A549 (cell line): ENCODE data around the gene TATDN3. TPM values are rescaled to one million over a fixed set of nuclear protein-coding genes. Genes with fewer than 3 reads are reported as not detected.

Experiments used
- ATAC-seq, 2 experiments: fragments of 200-7000 bp in 1 of 2; fragments of >200 bp in 1 of 2; cut with Nextera tagmentation in 1 of 2; cut with Tn5 transposase in 1 of 2; 3 replicates each; pipeline versions ENCODE4 v1.8.0 to v1.9.1; 2018 to 2020; ENCODE audit warnings: mild to moderate bottlenecking in 1 of 2, moderate library complexity in 1 of 2
- CTCF ChIA-PET: fragments of 300-600 bp; sonication (Branson Sonifier 250); formaldehyde crosslinking; extraction: SDS; loops from one replicate; lab custom pipeline; 2021; ENCODE audit warnings: antibody characterized with exemption, inconsistent platforms; lab: Yijun Ruan, JAX
- POLR2A ChIA-PET: fragments of 350-600 bp; formaldehyde crosslinking; extraction: SDS; loops from one replicate; lab custom pipeline; 2021; ENCODE audit warnings: antibody characterized with exemption, inconsistent platforms; lab: Yijun Ruan, JAX
- DNase-seq, 2 experiments: peaks; one replicate each; pipeline versions ENCODE4 v3.0.0 to v3.0.0-alpha.2; 2011 to 2016; ENCODE audit warnings: low read depth in 1 of 2, low spot score in 1 of 2
- FAIRE-seq: peaks from 2 replicates; lab custom pipeline; 2011; peaks lifted over from hg19 to GRCh38; lab: Jason Lieb, UNC
- H3K27ac ChIP-seq, 2 experiments: fragments of >200 bp; sonication (Bioruptor Twin); formaldehyde crosslinking; 3 replicates each; pipeline ENCODE4 v1.5.1; 2016 to 2017
- H3K4me1 ChIP-seq: fragments of >200 bp; sonication (Bioruptor Twin); formaldehyde crosslinking; 3 replicates; pipeline ENCODE4 v1.6.1; 2016
- H3K4me2 ChIP-seq: fragments of >200 bp; sonication (Bioruptor Twin); formaldehyde crosslinking; 3 replicates; pipeline ENCODE4 v1.6.1; 2016
- H3K4me3 ChIP-seq: fragments of >200 bp; sonication (Bioruptor Twin); formaldehyde crosslinking; 3 replicates; pipeline ENCODE4 v1.5.1; 2016
- H3K9me3 ChIP-seq: fragments of >200 bp; sonication (Bioruptor Twin); formaldehyde crosslinking; 3 replicates; pipeline ENCODE4 v1.6.1; 2016
- BHLHE40 ChIP-seq: IDR thresholded peaks from 2 replicates; pipeline ENCODE4 v1.6.1; 2012; ENCODE audit warnings: low read depth, low read length, inconsistent platforms
- CEBPB ChIP-seq, 2 experiments: fragments of >200 bp in 1 of 2; sonication (Bioruptor Twin) in 1 of 2; formaldehyde crosslinking in 1 of 2; IDR thresholded peaks; 2 replicates each; pipeline ENCODE4 v1.6.1; 2012 to 2016
- ESRRA ChIP-seq: fragments of 150-350 bp; IDR thresholded peaks from 2 replicates; pipeline ENCODE4 v1.6.1; 2014; ENCODE audit warnings: mild to moderate bottlenecking, low read length, borderline replicate concordance
- FOSB ChIP-seq: fragments of 250-450 bp; sonication (Bioruptor Pico); IDR thresholded peaks from 2 replicates; pipeline ENCODE4 v1.5.0; 2020; ENCODE audit warnings: mild to moderate bottlenecking, moderate library complexity
- GATA3 ChIP-seq: IDR thresholded peaks from 2 replicates; pipeline ENCODE4 v1.6.1; 2012; ENCODE audit warnings: borderline replicate concordance
- HOXA7 ChIP-seq: fragments of 250-450 bp; sonication (Bioruptor Pico); IDR thresholded peaks from 2 replicates; pipeline ENCODE4 v1.5.0; 2020; ENCODE audit warnings: mild to moderate bottlenecking, moderate library complexity
- JUN ChIP-seq, 2 experiments: fragments of >200 bp; sonication (Bioruptor Twin); formaldehyde crosslinking; IDR thresholded peaks; 2 replicates in 1 of 2; 3 replicates in 1 of 2; pipeline ENCODE4 v1.6.1; 2016 to 2017
- JUNB ChIP-seq: fragments of >200 bp; sonication (Bioruptor Twin); formaldehyde crosslinking; IDR thresholded peaks from 2 replicates; pipeline ENCODE4 v1.6.1; 2016
- KDM1A ChIP-seq: fragments of 200-600 bp; sonication (generic); IDR thresholded peaks from 2 replicates; pipeline ENCODE4 v1.6.1; 2016; ENCODE audit warnings: low read depth, mild to moderate bottlenecking
- MYC ChIP-seq: IDR thresholded peaks from 2 replicates; pipeline ENCODE4 v1.6.1; 2012; ENCODE audit warnings: mild to moderate bottlenecking, inconsistent platforms, low read length, improper control_type of control experiment, borderline replicate concordance
- NR3C1 ChIP-seq: fragments of >200 bp; sonication (Bioruptor Twin); formaldehyde crosslinking; IDR thresholded peaks from 3 replicates; pipeline ENCODE4 v1.6.1; 2017
- PHF8 ChIP-seq: fragments of 200-600 bp; sonication (generic); IDR thresholded peaks from 2 replicates; pipeline ENCODE4 v1.6.1; 2016; ENCODE audit warnings: low read depth, mild to moderate bottlenecking, antibody characterized with exemption, moderate library complexity, borderline replicate concordance
- POLR2AphosphoS2 ChIP-seq: conservative IDR thresholded peaks from 2 replicates; pipeline ENCODE4 v1.6.1; 2012; ENCODE audit warnings: low read length, improper control_type of control experiment, inconsistent platforms
- RAD21 ChIP-seq, 2 experiments: fragments of >200 bp in 1 of 2; sonication (Bioruptor Twin) in 1 of 2; formaldehyde crosslinking in 1 of 2; IDR thresholded peaks in 1 of 2; conservative IDR thresholded peaks in 1 of 2; 2 replicates in 1 of 2; 3 replicates in 1 of 2; pipeline ENCODE4 v1.6.1; 2012 to 2018; ENCODE audit warnings: inconsistent platforms in 1 of 2
- RFX5 ChIP-seq: fragments of 450-650 bp; IDR thresholded peaks from 2 replicates; pipeline ENCODE4 v1.7.1; 2014; ENCODE audit warnings: antibody characterized with exemption, mild to moderate bottlenecking, moderate library complexity
- RNF2 ChIP-seq: fragments of 200-600 bp; sonication (generic); IDR thresholded peaks from 2 replicates; pipeline ENCODE4 v1.6.1; 2016; ENCODE audit warnings: low read depth, mild to moderate bottlenecking, antibody characterized with exemption, moderate library complexity, borderline replicate concordance
- SREBF2 ChIP-seq: fragments of 450-650 bp; IDR thresholded peaks from 2 replicates; pipeline ENCODE4 v1.6.1; 2014; ENCODE audit warnings: mild to moderate bottlenecking, moderate library complexity
- TP53 ChIP-seq: fragments of 250-450 bp; sonication (Bioruptor Pico); IDR thresholded peaks from 2 replicates; pipeline ENCODE4 v1.5.0; 2021; ENCODE audit warnings: mild to moderate bottlenecking, moderate library complexity
- ZFP36 ChIP-seq: fragments of 450-650 bp; IDR thresholded peaks from 2 replicates; pipeline ENCODE4 v1.6.1; 2014; ENCODE audit warnings: borderline replicate concordance; ENCODE audit not compliant: partially characterized antibody
- ZNF302 ChIP-seq: fragments of 250-450 bp; sonication (Bioruptor Pico); IDR thresholded peaks from 2 replicates; pipeline ENCODE4 v1.9.0; 2021; ENCODE audit warnings: inconsistent platforms, mild to moderate bottlenecking, moderate library complexity
- WGBS: methylation state at CpG from one replicate; pipeline ENCODE4 v1.1.6; 2017; ENCODE audit errors: missing lambda C conversion rate; 5-methylcytosine and 5-hydroxymethylcytosine counted together
- polyA plus RNA-seq, 4 experiments: library from polyadenylated mRNA; depleted of rRNA in 3 of 4; stranded (reverse); fragments of >200 nt; fragmentation: RNase III in 1 of 4; extraction: RNeasy Plus Mini Kit Qiagen cat#74134 plus additional on column Dnase treatment in 1 of 4; gene quantifications; 2 replicates in 3 of 4; 3 replicates in 1 of 4; pipeline ENCODE4 v1.2.3, GENCODE V29; 2011 to 2017
- TF ChIP-seq, protein P1 (sequence below): IDR thresholded peaks from 2 replicates; pipeline ENCODE4 v1.6.1; 2012; ENCODE audit warnings: low read depth, borderline replicate concordance
- TF ChIP-seq, protein P2 (sequence below): fragments of >200 bp; sonication (Bioruptor Twin); formaldehyde crosslinking; IDR thresholded peaks from 3 replicates; pipeline ENCODE4 v1.6.1; 2016
- TF ChIP-seq, protein P3 (sequence below): IDR thresholded peaks from 2 replicates; pipeline ENCODE4 v1.6.1; 2012
- TF ChIP-seq, protein P4 (sequence below): IDR thresholded peaks from 2 replicates; pipeline ENCODE4 v1.6.1; 2012
- TF ChIP-seq, protein P5 (sequence below): fragments of >200 bp; sonication (Bioruptor Twin); formaldehyde crosslinking; IDR thresholded peaks from 2 replicates; pipeline ENCODE4 v1.6.1; 2016

The TATDN3 gene
- polyA plus RNA-seq, 2 of the 4 experiments (the other 2 are of a cell fraction): 11.1 to 22.6 TPM

DNA sequence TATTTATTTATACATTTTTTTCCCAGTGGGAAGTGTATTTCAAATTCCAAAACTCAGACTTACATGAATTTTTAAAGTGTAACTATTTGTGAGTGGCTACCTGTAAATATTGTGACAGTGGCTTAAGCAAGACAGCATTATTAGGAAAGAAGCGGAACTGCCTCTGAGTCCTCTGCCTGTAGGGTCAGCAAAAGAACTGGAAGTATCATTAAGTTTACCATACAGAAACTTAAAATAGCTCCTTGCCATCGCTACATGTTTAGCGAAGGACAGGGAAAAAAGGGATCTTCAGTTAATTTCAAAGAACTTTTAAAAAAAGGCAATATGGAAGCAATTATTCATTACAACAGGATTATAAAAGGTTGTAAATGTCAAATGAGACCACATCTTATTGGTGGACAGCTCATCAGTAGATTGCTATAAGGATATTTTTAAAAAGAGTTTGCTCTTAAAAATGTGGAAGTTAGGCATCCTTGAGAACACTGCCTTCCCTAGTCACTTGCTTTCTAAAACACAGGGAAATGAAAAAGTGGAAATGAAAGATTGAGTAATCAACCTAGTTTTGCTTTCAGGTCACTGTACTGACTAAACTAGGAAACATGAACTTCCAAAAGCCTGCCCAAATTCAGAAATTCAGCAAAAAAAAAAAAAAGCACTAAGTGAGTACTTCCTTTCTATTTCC, 39.3 kb upstream of the TATDN3 start:
- no peak for DNase-seq
- POLR2A ChIA-PET: no interaction called here
- H3K4me1 ChIP-seq: peaks cover 12% of the 10 kb centered on the region
- TF ChIP-seq FOSB (CRISPR knock-in tag) (no peak), HOXA7 (CRISPR knock-in tag) (no peak), RNF2 (no peak), RFX5 (no peak), ESRRA (no peak), ZNF302 (CRISPR knock-in tag) (no peak), ZFP36 (no peak), SREBF2 (no peak), BHLHE40 (no peak), GATA3 (no peak)
- TF ChIP-seq, protein P1, sequence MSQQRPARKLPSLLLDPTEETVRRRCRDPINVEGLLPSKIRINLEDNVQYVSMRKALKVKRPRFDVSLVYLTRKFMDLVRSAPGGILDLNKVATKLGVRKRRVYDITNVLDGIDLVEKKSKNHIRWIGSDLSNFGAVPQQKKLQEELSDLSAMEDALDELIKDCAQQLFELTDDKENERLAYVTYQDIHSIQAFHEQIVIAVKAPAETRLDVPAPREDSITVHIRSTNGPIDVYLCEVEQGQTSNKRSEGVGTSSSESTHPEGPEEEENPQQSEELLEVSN: no peak
- TF ChIP-seq, protein P2, sequence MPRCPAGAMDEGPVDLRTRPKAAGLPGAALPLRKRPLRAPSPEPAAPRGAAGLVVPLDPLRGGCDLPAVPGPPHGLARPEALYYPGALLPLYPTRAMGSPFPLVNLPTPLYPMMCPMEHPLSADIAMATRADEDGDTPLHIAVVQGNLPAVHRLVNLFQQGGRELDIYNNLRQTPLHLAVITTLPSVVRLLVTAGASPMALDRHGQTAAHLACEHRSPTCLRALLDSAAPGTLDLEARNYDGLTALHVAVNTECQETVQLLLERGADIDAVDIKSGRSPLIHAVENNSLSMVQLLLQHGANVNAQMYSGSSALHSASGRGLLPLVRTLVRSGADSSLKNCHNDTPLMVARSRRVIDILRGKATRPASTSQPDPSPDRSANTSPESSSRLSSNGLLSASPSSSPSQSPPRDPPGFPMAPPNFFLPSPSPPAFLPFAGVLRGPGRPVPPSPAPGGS: no peak
- TF ChIP-seq, all 56 proteins: peak for 0
- H3K9me3 ChIP-seq: no peaks in the 10 kb centered on the region
- no peak overlapping the region for H3K27ac ChIP-seq
- no peak for FAIRE-seq
- H3K4me3 ChIP-seq: no peak overlapping the region
- ATAC-seq: no peak
- peak overlapping the region; percentile 28; the same call in 2 of the 3 replicates for H3K4me2 ChIP-seq
- CTCF ChIA-PET: interaction anchor here (0.6 to 5.6 kb wide), 7 partner anchors 10 to 296 kb away, joined by 3 to 53 read pairs (median 3); no protein-coding TSS in a partner anchor
- 96% methylated on average over 3 of the region's 3 CpGs for WGBS

DNA sequence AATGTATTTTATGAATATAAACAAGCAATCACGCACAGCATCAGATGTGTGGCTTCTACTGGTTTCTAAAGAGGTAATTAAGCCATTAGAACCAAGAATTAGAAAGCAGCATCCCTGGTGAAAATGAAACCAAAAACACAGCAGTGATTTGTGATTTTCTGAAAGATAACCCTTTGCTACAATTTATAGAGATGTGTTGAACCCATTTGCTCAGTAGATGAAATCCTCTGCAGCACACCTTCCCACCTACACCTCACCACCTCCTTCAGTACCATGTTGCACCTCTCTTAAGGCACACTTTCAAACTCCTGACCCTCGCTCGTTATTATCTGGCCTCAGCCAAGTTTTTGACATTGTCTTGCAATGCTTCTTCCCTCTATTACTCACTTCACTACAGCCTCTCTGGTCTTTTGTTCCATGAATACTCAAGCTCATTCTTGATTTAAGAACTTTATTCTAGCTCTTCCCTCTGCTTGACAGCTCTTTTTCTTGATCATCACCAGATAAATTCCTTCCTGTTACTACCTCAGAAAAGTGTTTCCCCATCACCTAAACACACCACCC, 38.7 kb upstream of the TATDN3 start:
- H3K4me3 ChIP-seq: no peak overlapping the region
- POLR2A ChIA-PET: no interaction called here
- DNase-seq: no peak
- WGBS: 93% methylated on average over 3 of the region's 3 CpGs
- H3K4me2 ChIP-seq: peak overlapping the region; percentile 28; the same call in 2 of the 3 replicates
- TF ChIP-seq JUN (IDR thresholded peaks at IDR 0.05) (no peak), FOSB (CRISPR knock-in tag) (no peak), JUNB (no peak), NR3C1 (no peak), KDM1A (no peak), PHF8 (no peak), TP53 (CRISPR knock-in tag) (no peak), BHLHE40 (no peak), CEBPB (IDR thresholded peaks at IDR 0.05) (no peak), MYC (no peak), RAD21 (conservative IDR thresholded peaks at IDR 0.05 in 1 of 2, IDR thresholded peaks at IDR 0.05 in 1 of 2) (no peak), POLR2AphosphoS2 (no peak)
- TF ChIP-seq, protein P3, sequence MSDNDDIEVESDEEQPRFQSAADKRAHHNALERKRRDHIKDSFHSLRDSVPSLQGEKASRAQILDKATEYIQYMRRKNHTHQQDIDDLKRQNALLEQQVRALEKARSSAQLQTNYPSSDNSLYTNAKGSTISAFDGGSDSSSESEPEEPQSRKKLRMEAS: no peak
- TF ChIP-seq, protein P2: no peak
- TF ChIP-seq, protein P4, sequence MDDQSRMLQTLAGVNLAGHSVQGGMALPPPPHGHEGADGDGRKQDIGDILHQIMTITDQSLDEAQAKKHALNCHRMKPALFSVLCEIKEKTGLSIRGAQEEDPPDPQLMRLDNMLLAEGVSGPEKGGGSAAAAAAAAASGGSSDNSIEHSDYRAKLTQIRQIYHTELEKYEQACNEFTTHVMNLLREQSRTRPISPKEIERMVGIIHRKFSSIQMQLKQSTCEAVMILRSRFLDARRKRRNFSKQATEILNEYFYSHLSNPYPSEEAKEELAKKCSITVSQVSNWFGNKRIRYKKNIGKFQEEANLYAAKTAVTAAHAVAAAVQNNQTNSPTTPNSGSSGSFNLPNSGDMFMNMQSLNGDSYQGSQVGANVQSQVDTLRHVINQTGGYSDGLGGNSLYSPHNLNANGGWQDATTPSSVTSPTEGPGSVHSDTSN: no peak
- TF ChIP-seq, protein P5, sequence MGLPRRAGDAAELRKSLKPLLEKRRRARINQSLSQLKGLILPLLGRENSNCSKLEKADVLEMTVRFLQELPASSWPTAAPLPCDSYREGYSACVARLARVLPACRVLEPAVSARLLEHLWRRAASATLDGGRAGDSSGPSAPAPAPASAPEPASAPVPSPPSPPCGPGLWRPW: no peak
- TF ChIP-seq, all 56 proteins: peak for 0
- ATAC-seq (no peak), FAIRE-seq (no peak)
- Histone ChIP-seq H3K4me1 (peaks cover 12% of the 10 kb centered on the region), H3K9me3 (no peaks in the 10 kb centered on the region), H3K27ac (no peak overlapping the region)
- CTCF ChIA-PET: interaction anchor here (0.6 to 5.6 kb wide), 5 partner anchors 14 to 297 kb away, joined by 3 to 53 read pairs (median 3); no protein-coding TSS in a partner anchor
